Coronary artery (tissue), 2 donors: Measurements from ENCODE around the gene YES1.

ENCODE experiments used
- DNase-seq: peaks from one replicate; pipeline ENCODE4 v3.0.0-alpha.2; 2017; ENCODE audit warnings: low spot score
- H3K27ac ChIP-seq, 2 donors: fragments of 200-600 bp; sonication (generic); one replicate each; pipeline ENCODE4 v1.5.1; 2016 to 2019
- H3K4me3 ChIP-seq: fragments of 200-600 bp; sonication (generic); 2 replicates; pipeline ENCODE4 v1.5.1; 2016; ENCODE audit warnings: mild to moderate bottlenecking, moderate library complexity
- TF ChIP-seq, protein P1 (sequence below): fragments of 200-600 bp; sonication (generic); IDR thresholded peaks from one replicate; pipeline ENCODE4 v1.5.1; 2019; ENCODE audit warnings: antibody characterized with exemption

YES1 gene

DNA sequence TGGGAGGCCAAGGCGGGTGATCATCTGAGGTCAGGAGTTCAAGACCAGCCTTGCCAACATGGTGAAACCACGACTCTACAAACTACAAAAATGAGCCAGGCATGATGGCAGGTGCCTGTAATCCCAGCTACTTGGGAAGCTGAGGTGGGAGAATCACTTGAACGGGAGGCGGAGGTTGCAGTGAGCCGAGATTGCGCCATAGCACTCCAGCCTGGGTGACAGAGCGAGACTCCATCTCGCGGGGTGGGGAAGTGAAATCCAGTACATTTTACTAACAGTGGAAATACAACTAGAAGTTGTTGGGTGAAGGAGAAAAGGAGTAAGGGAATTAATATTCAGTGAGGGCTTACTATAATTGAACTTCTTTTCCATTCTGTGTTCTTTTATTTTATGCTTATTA lies 86.4 kb downstream of the YES1 start:
- Histone ChIP-seq H3K4me3 (no peak overlapping the region), H3K27ac (no peak overlapping the region)
- TF ChIP-seq, protein P1, sequence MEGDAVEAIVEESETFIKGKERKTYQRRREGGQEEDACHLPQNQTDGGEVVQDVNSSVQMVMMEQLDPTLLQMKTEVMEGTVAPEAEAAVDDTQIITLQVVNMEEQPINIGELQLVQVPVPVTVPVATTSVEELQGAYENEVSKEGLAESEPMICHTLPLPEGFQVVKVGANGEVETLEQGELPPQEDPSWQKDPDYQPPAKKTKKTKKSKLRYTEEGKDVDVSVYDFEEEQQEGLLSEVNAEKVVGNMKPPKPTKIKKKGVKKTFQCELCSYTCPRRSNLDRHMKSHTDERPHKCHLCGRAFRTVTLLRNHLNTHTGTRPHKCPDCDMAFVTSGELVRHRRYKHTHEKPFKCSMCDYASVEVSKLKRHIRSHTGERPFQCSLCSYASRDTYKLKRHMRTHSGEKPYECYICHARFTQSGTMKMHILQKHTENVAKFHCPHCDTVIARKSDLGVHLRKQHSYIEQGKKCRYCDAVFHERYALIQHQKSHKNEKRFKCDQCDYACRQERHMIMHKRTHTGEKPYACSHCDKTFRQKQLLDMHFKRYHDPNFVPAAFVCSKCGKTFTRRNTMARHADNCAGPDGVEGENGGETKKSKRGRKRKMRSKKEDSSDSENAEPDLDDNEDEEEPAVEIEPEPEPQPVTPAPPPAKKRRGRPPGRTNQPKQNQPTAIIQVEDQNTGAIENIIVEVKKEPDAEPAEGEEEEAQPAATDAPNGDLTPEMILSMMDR: no peak
- DNase-seq: no peak

DNA sequence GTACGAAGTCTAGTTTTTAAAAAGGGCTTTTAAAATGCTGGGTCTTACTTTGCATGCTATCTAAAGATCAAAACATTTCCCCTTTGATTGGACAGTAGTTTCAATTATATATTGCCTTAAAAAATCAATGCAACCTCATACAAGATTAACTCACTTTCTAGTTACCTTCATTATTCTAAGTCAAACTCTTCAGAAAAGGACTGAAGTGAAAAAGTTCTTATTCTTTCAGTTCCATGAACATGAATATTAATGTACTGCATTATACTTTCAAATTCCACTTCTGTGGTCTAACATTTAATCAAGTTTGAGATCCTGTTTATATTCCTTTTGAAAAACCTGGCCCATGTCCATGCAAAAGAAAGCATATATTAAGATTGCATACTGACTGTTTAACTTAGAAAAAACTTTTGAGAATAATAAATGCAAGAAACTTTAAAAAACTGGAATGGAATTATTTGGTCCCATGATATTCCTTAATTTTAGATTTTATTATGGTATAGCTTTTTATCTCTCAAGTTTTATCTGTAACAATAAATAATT lies 88.4 kb downstream of the YES1 start:
- no peak overlapping the region for H3K4me3 ChIP-seq
- DNase-seq: no peak
- H3K27ac ChIP-seq: no peak overlapping the region
- TF ChIP-seq, protein P1: no peak

DNA sequence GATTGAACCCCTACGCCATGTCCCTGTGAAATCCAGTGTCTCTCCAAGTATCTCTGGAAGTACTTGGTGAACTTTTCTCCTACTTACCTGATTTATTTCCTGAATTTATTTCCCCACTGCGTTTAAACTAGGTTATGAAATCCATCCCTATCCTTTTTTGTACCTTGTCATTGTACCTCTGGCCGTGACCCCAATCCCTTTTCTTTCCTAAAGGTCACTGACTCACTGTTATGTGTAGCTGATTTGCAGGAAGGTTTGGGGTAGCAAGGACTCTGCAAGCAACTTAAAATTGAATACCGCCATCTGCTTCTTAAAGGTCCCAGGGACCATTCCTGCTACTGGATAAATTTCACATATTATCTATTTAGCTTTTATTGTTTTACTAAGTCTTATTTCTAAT lies 95.0 kb downstream of the YES1 start:
- no peak overlapping the region for H3K4me3 ChIP-seq
- H3K27ac ChIP-seq: no peak overlapping the region
- DNase-seq: no peak
- TF ChIP-seq, protein P1: no peak

DNA sequence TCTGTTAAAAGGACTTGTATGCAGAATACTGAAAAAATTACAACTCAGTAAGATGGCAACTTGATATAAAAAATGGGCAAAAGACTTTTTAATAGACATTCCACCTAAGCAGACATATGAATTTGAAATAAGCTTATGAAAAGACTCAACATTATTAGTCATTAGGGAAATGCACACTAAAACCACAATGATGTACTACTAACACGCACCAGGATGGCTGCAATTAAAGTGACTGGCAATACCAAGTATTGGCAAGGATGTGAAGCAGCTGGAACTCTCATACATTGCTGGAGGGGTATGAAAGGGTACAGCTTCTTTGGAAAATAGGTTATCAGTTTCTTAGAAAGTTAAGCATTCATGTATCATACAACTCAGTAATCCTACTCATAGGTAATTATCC lies 96.4 kb downstream of the YES1 start:
- Histone ChIP-seq H3K27ac (no peak overlapping the region), H3K4me3 (no peak overlapping the region)
- DNase-seq: no peak
- TF ChIP-seq, protein P1: no peak

DNA sequence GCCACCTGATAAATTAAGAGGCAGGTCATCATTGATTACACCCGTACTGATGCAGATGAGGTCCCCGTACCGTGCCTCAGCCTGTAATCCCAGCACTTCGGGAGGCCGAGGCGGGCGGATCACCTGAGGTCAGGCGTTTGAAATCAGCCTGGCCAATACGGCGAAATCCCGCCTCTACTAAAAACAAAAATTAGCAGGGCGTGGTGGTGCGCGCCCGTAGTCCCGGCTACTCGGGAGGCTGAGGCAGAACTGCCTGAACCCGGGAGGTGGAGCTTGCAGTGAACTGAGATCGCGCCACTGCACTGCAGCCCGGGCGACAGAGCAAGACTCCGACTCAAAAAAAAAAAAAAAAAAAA lies 98.9 kb downstream of the YES1 start:
- TF ChIP-seq, protein P1: no peak

DNA sequence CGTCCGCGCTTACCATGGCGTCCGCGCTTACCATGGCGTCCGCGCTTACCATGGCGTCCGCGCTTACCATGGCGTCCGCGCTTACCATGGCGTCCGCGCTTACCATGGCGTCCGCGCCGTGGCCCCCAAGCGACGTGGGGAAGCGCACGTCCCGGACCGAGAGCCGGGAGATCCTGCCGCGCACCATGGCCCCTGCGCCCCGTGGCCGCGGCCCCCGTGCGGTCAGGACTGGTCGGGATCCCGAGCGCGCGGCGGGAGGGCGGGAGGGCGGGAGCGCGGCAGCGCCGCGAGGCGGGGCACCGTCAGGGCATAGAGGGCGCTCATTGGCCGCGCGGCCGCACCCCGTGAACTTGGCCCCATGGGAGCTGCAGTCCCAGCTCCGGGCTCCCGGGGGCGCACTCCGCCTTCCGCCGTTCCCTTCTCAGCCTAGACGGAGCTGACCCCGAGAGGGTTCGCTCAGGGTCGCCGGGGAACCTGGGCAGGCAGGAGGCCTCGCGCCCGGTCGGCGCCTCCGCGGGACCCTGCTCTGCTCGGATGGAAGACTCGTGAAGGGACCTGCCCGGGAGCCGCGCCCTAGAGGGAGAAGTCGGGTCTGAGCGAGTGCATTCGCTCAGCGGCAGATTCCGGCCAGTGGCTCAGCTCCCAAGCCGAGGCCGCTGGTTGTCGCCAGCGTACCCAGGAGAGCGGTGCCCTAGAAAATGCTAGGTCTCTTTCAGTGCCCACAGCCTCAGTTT lies 99.5 kb downstream of the YES1 start, which contains the start of gene ENOSF1:
Gene ENOSF1 (minus strand): TSS at position 230 of the 734 bp plus-strand sequence. CDS start 43 bp downstream, at position 187.
- Histone ChIP-seq H3K27ac (peak within 1 kb of the TSS; percentile 75 to 85), H3K4me3 (peak within 1 kb of the TSS; percentile 84)
- TF ChIP-seq, protein P1: peak; percentile 87
- peak; percentile 89 for DNase-seq

More for the DNA sequence above, 98.9 kb downstream of the YES1 start:
- DNase-seq: no peak
- Histone ChIP-seq H3K4me3 (peak overlapping the region; percentile 84), H3K27ac (peak overlapping the region; percentile 75 to 85)
